Activated naive CD4-positive, alpha-beta T cell treated with anti-CD3 and anti-CD28 coated beads, Interleukin-2, amount 10 ng/mL, durations not matched to agents 7 days and 5 days (primary cell): ENCODE results near the gene ATRAID.
"Not testable (repeated sequence)": the region's sequence is repeated elsewhere in the genome, so short reads cannot be mapped to it uniquely, and the experiment has no call there.

Experiments
- CTCF ChIA-PET: fragments of 350-600 bp; sonication (Branson Sonifier 250); formaldehyde crosslinking; loops from one replicate; lab custom pipeline; 2021; ENCODE audit warnings: antibody characterized with exemption; lab: Charles Lee
- DNase-seq: peaks from one replicate; pipeline ENCODE4 v3.0.0-alpha.2; 2020
- H3K27ac Mint-ChIP-seq: one replicate; pipeline ENCODE4 v1.8.0; 2021; ENCODE audit warnings: mild to moderate bottlenecking, moderate library complexity, mixed read lengths
- H3K27me3 Mint-ChIP-seq: one replicate; pipeline ENCODE4 v1.8.0; 2021; ENCODE audit warnings: mild to moderate bottlenecking, mixed read lengths
- H3K36me3 Mint-ChIP-seq: one replicate; pipeline ENCODE4 v1.8.0; 2021; ENCODE audit warnings: mixed read lengths
- H3K4me1 Mint-ChIP-seq: one replicate; pipeline ENCODE4 v1.8.0; 2021; ENCODE audit warnings: mixed read lengths
- H3K4me3 Mint-ChIP-seq: one replicate; pipeline ENCODE4 v1.8.0; 2021; ENCODE audit warnings: mild to moderate bottlenecking, moderate library complexity, mixed read lengths
- H3K9me3 Mint-ChIP-seq: one replicate; pipeline ENCODE4 v1.8.0; 2021; ENCODE audit warnings: mixed read lengths

Gene ATRAID

DNA sequence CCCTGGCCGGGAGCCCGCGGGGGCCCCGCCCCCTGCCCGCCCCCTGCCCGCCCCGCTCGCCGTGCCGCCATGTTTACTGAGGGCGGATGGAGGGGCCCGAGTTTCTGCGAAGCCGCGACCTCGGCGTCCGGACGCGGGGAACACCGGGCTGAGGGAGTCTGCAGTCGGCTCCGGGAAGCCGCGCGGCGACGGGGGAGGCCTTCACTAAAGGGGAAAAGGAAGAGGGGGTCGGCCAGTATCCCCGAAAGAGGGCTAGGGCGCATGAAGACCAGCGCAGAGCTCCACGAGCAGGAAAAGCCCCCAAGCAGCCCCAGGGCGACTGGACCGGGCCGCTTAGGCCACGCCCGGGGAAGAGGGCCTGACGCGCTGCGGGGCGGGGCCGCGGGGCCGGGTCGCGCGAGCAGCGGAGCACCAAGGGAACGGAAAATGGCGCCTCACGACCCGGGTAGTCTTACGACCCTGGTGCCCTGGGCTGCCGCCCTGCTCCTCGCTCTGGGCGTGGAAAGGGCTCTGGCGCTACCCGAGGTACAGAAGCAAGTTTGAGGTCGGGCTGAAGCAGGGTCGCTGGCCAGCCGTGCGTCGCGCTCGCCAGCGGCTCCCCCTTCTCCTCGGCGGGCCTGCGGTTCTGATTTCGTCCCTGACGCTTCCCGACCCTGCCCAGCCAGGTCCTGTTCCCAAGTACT, at the start of gene ATRAID, which contains the start of gene SLC5A6:
Gene ATRAID (plus strand): TSS at position 99 of the 683 bp plus-strand sequence. CDS start 328 bp downstream, at position 427.
Gene SLC5A6 (minus strand): TSS at position 326 of the 683 bp plus-strand sequence. CDS start 4,618 bp downstream, outside the sequence.
- CTCF ChIA-PET: no interaction called here
- peak within 1 kb of the TSS; percentile 98 for H3K27ac Mint-ChIP-seq
- no peaks in the 10 kb centered on the region for H3K9me3 Mint-ChIP-seq
- H3K4me1 Mint-ChIP-seq: peaks cover 46% of the 10 kb centered on the region
- peak within 1 kb of the TSS; percentile 89 for H3K4me3 Mint-ChIP-seq
- no peaks in the 10 kb centered on the region for H3K27me3 Mint-ChIP-seq
- DNase-seq: peak; percentile 92
- H3K36me3 Mint-ChIP-seq: peaks cover 32% of the 10 kb centered on the region

DNA sequence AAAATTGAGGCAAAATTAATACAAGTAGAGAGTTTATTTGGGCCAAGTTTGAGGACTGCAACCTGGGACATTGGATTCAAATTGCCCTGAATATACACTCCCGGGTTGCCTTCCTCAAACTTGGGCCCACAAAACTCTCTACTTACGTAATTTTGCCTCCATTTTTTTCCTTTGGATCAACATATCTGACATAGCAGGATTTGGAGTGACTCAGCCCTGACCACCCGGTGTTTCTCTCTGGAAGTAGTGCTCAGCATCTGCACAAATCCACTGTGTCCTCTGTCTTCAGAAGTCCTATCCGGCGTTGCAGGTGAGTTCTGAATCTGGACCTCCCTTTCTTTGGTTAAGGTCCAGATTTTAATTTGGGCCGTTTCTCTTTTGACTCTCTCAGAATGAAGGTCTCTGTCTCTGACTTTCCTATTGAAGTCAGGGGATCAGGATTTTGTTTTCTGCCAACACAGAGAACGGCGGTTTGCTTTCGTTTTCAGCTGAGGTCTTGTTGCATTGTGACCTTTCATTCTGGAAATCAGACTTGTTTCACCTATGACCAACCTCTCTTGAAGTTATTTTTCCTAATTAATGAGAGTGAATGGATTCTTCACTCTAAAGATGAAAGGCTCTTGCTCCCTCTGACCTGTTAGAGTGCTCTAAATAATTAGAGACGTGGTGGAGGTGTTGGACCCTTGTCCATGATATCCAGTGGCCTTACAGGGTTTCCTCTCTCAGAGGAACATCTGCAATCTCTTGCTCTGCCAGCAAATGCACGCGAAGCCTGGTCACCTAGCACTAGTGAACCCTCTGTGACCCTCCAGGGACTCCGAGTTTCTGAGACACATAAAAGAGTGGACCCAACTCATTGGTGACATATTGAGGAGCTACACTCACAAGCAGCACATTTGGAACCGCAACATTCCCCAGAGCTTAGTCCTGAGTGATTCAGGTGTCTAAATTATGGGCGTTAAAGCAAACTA, 49.4 kb upstream of the ATRAID start:
- DNase-seq: no peak
- no peaks in the 10 kb centered on the region for H3K36me3 Mint-ChIP-seq
- H3K4me1 Mint-ChIP-seq: peaks cover 6% of the 10 kb centered on the region
- CTCF ChIA-PET: interaction anchor here (0.6 kb wide), 1 partner anchor 304 kb away, joined by 3 read pairs; no protein-coding TSS in a partner anchor
- H3K27me3 Mint-ChIP-seq: peaks cover 25% of the 10 kb centered on the region
- no peaks in the 10 kb centered on the region for H3K9me3 Mint-ChIP-seq
- H3K27ac Mint-ChIP-seq: no peak overlapping the region
- H3K4me3 Mint-ChIP-seq: no peak overlapping the region

- Mint-ChIP-seq H3K27me3 (peaks cover 19% of the 10 kb centered on the region), H3K9me3 (no peaks in the 10 kb centered on the region), H3K36me3 (no peaks in the 10 kb centered on the region), H3K4me1 (peaks cover 9% of the 10 kb centered on the region), H3K4me3 (no peak overlapping the region), H3K27ac (no peak overlapping the region)
- CTCF ChIA-PET: interaction anchor here (1.1 kb wide), 1 partner anchor 67 kb away, joined by 3 read pairs; no protein-coding TSS in a partner anchor
- no peak for DNase-seq
Measured at GRCh38 chr2:27164960-27165763, 46.7 kb upstream of the ATRAID start.

DNA sequence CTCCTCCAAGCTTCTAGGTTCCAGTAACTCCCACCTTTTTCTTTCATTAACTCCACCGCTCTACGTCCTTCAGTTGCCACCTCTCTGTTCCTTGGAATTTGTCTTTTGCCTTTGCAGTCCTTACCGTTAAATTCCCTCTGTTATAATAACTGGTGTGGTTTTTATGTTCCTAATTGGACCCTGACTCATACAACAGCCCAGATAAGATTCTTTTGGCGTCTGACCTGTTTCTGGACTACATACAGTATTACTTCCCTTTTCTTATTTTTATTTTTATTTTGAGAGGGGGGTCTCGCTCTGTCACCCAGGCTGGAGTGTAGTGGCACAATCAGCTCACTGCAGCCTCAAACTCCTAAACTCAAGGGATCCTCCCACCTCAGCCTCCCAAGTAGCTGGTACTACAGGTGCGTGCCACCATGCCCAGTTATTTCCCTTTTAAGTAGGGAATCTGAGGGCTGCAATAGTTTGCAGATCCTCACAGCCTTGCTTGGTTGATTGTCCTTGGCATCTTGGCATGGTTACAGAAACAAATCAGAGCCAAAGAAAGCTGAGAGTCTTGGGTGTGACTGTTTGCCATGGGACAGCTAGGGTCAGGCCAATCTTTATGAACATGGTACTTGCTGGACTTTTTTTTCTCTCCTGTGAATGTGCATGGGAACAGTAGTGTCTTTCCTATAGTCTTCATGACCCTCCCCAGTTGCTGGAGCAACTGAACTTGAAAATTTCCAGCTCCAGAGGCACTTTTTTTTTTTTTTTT, 41.1 kb upstream of the ATRAID start:
- peaks cover 2% of the 10 kb centered on the region for H3K4me1 Mint-ChIP-seq
- no peak for DNase-seq

GRCh38 chr2:27171351-27171848, 40.4 kb upstream of the ATRAID start:
- no peak overlapping the region for H3K4me3 Mint-ChIP-seq
- H3K4me1 Mint-ChIP-seq: peaks cover 2% of the 10 kb centered on the region
- no peaks in the 10 kb centered on the region for H3K9me3 Mint-ChIP-seq
- CTCF ChIA-PET: interaction anchor here (0.7 to 2.0 kb wide), 5 partner anchors 9 to 566 kb away, joined by 3 to 10 read pairs (median 4); no protein-coding TSS in a partner anchor
- H3K36me3 Mint-ChIP-seq: no peaks in the 10 kb centered on the region
- no peak overlapping the region for H3K27ac Mint-ChIP-seq
- DNase-seq: no peak
- peaks cover 35% of the 10 kb centered on the region for H3K27me3 Mint-ChIP-seq

More for the DNA sequence above, 41.1 kb upstream of the ATRAID start:
- no peak overlapping the region for H3K27ac Mint-ChIP-seq
- no peaks in the 10 kb centered on the region for H3K36me3 Mint-ChIP-seq
- CTCF ChIA-PET: interaction anchor here (0.7 to 2.0 kb wide), 12 partner anchors 8 to 567 kb away, joined by 3 to 10 read pairs (median 4); partner anchors contain the start of gene TCF23
- H3K4me3 Mint-ChIP-seq: no peak overlapping the region
- H3K27me3 Mint-ChIP-seq: peaks cover 35% of the 10 kb centered on the region
- H3K9me3 Mint-ChIP-seq: no peaks in the 10 kb centered on the region

DNA sequence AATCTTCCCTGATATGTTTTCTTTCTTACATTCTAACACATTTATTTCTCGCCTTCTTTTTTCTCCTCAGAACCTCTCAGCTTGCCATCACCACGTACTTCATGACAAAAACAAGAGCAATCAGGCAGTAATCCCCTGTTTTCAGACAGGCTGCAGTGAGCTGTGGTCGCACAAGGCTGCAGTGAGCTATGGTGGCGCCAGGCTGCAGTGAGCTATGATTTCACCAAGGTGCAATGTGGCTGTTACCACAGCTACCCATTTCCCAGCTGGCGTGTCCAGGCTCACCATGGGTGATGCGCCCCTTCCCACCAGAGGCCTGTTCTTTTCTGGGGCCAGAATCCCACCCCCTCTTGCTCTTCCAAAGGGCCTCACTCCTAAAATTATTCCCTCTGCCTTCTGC, 37.2 kb upstream of the ATRAID start:
- H3K36me3 Mint-ChIP-seq: no peaks in the 10 kb centered on the region
- H3K27ac Mint-ChIP-seq: no peak overlapping the region
- peaks cover 5% of the 10 kb centered on the region for H3K4me1 Mint-ChIP-seq
- H3K4me3 Mint-ChIP-seq: no peak overlapping the region
- peaks cover 39% of the 10 kb centered on the region for H3K27me3 Mint-ChIP-seq
- H3K9me3 Mint-ChIP-seq: no peaks in the 10 kb centered on the region
- CTCF ChIA-PET: no interaction called here
- no peak for DNase-seq

DNA sequence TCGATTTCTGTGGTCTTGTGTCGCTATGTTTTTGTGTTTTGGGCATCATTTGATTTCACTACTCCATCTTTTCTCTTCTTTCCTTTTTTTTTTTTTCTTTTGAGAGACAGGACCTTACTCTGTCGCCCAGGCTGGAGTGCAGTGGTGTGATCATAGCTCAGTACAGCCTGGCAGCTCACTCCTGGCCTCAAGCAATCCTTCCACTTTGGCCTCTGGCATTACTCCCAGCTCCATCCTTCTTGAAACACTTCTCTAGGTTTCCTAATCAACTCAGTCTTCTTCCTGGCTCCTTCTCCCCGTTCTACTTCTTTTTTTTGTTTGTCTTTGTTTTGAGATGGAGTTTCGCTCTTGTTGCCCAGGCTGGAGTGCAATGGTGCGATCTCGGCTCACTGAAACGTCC, 36.5 kb upstream of the ATRAID start:
- Mint-ChIP-seq H3K27me3 (peaks cover 37% of the 10 kb centered on the region), H3K4me1 (peaks cover 3% of the 10 kb centered on the region), H3K27ac (no peak overlapping the region), H3K36me3 (no peaks in the 10 kb centered on the region), H3K9me3 (no peaks in the 10 kb centered on the region), H3K4me3 (no peak overlapping the region)
- no peak for DNase-seq
- CTCF ChIA-PET: no interaction called here

- H3K36me3 Mint-ChIP-seq, H3K4me1 Mint-ChIP-seq, H3K27ac Mint-ChIP-seq, DNase-seq, H3K9me3 Mint-ChIP-seq, H3K4me3 Mint-ChIP-seq, CTCF ChIA-PET: not testable (repeated sequence)
- H3K27me3 Mint-ChIP-seq: peaks cover 35% of the 10 kb centered on the region
Measured at GRCh38 chr2:27175781-27176180, 36.1 kb upstream of the ATRAID start.

- H3K27ac Mint-ChIP-seq: no peak overlapping the region
- no peaks in the 10 kb centered on the region for H3K9me3 Mint-ChIP-seq
- no peak for DNase-seq
- CTCF ChIA-PET: interaction anchor here (0.7 kb wide), 1 partner anchor 8 kb away, joined by 3 read pairs; no protein-coding TSS in a partner anchor
- no peaks in the 10 kb centered on the region for H3K36me3 Mint-ChIP-seq
- no peak overlapping the region for H3K4me3 Mint-ChIP-seq
- H3K27me3 Mint-ChIP-seq: peaks cover 33% of the 10 kb centered on the region
- peaks cover 3% of the 10 kb centered on the region for H3K4me1 Mint-ChIP-seq
Measured at GRCh38 chr2:27177441-27178351, 34.1 kb upstream of the ATRAID start.

- H3K36me3 Mint-ChIP-seq: no peaks in the 10 kb centered on the region
- H3K4me3 Mint-ChIP-seq: no peak overlapping the region
- peaks cover 3% of the 10 kb centered on the region for H3K4me1 Mint-ChIP-seq
- H3K27ac Mint-ChIP-seq: no peak overlapping the region
- peaks cover 33% of the 10 kb centered on the region for H3K27me3 Mint-ChIP-seq
- H3K9me3 Mint-ChIP-seq: no peaks in the 10 kb centered on the region
- DNase-seq: no peak
- CTCF ChIA-PET: interaction anchor here (0.7 kb wide), 1 partner anchor 8 kb away, joined by 3 read pairs; no protein-coding TSS in a partner anchor
Measured at GRCh38 chr2:27178469-27178868, 33.4 kb upstream of the ATRAID start.

DNA sequence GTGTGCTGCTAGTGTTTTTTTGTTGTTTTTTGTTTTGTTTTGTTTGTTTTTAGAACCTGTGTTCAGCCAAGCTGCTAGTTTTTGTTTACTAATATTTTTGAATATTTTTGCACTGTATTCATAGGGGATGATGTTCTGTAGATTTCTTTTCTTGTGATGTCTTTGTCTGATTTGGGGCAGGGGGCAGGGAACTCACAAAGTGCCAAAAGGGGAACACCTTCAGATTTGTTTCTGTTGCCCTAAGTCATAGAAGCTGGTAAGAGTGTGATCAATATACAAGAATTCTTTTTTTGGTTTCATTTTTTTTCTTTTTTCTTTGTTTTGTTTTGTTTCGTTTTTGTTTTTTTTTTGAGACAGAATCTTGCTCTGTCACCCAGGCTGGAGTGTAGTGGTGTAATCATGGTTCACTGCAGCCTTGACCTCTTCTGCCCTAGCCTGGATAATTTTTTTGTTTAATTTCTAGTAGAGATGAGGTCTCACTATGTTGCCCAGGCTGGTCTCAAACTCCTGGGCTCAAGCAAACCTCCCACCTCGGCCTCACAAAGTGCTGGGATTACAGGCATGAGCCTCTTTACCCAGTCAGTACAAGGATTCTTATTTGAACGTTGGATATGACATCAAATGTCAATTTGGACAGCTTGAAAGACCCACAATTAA, 32.4 kb upstream of the ATRAID start:
- peaks cover 36% of the 10 kb centered on the region for H3K27me3 Mint-ChIP-seq
- H3K36me3 Mint-ChIP-seq: no peaks in the 10 kb centered on the region
- H3K27ac Mint-ChIP-seq: no peak overlapping the region
- H3K9me3 Mint-ChIP-seq: no peaks in the 10 kb centered on the region
- CTCF ChIA-PET: interaction anchor here (1.5 kb wide), 1 partner anchor 9 kb away, joined by 5 read pairs; no protein-coding TSS in a partner anchor
- no peak overlapping the region for H3K4me3 Mint-ChIP-seq
- peaks cover 3% of the 10 kb centered on the region for H3K4me1 Mint-ChIP-seq
- DNase-seq: no peak
